Measurements from ENCODE around the gene WDR1. TPM values are rescaled to one million over a fixed set of nuclear protein-coding genes. Genes with fewer than 3 reads are reported as not detected.

The WDR1 gene
- total and polyA plus RNA-seq, 4 donors = 85.8 to 148 (median 135) TPM

- Histone ChIP-seq H3K36me3 (ENCODE audit: control insufficient read depth, insufficient read depth, low read length) (no peaks in the 10 kb centered on the region), H3K27ac (ENCODE audit: low read depth, low read length) (no peak overlapping the region), H3K4me3 (ENCODE audit: low read depth, low read length) (no peak overlapping the region), H3K4me1 (ENCODE audit: control insufficient read depth, insufficient read depth, low read length) (peaks cover 22% of the 10 kb centered on the region), H3K9me3 (ENCODE audit: control insufficient read depth, insufficient read depth, low read length) (no peaks in the 10 kb centered on the region), H3K27me3 (ENCODE audit: control insufficient read depth, insufficient read depth, low read length) (no peaks in the 10 kb centered on the region)
- DNase-seq (ENCODE audit: low read depth in 4 of 6, low spot score in 6 of 6) = no peak
- WGBS (ENCODE audit: insufficient coverage) = 82% methylated on average over 9 of the region's 9 CpGs
Measured at GRCh38 chr4:10026485-10026884, 90.1 kb downstream of the WDR1 start.

GRCh38 chr4:10025230-10025806, 91.3 kb downstream of the WDR1 start:
- Histone ChIP-seq H3K27me3 (ENCODE audit: control insufficient read depth, insufficient read depth, low read length) (no peaks in the 10 kb centered on the region), H3K4me1 (ENCODE audit: control insufficient read depth, insufficient read depth, low read length) (peaks cover 20% of the 10 kb centered on the region), H3K36me3 (ENCODE audit: control insufficient read depth, insufficient read depth, low read length) (no peaks in the 10 kb centered on the region), H3K27ac (ENCODE audit: low read depth, low read length) (no peak overlapping the region), H3K4me3 (ENCODE audit: low read depth, low read length) (no peak overlapping the region), H3K9me3 (ENCODE audit: control insufficient read depth, insufficient read depth, low read length) (no peaks in the 10 kb centered on the region)
- no CpG with 5 or more reads among the region's 3 CpGs for WGBS (ENCODE audit: insufficient coverage)
- DNase-seq (ENCODE audit: low read depth in 4 of 6, low spot score in 6 of 6) = no peak

Small RNA genes lying within 50 kb of the gene (small RNA-seq; reads per million reads assigned to genes)
- gene AC093664.1 (ENCODE audit: low replicate concordance) (not detected), gene MIR3138 (ENCODE audit: low replicate concordance) (not detected), gene RNA5SP155 (ENCODE audit: low replicate concordance) (not detected)

Other genes starting within 250 kb of the WDR1 start
- 1 to 10 TPM; 3.9 to 4.4 TPM for gene SLC2A9, start 95.3 kb downstream of the WDR1 start, total RNA-seq
- gene SLC2A9, start 95.3 kb downstream of the WDR1 start, polyA plus RNA-seq (ENCODE audit: insufficient read length in 2 of 2) = 1 to 10 TPM; 2.0 to 3.5 TPM